Stimulated activated CD4-positive, alpha-beta T cell treated with anti-CD3 and anti-CD28 coated beads, TNF-alpha, amount 100 ng/mL, for 1 hour (primary cell): Measurements from ENCODE around the gene TMEM259.
A peak's percentile ranks its signal among the peaks of the same experiment; 100 is the strongest.

Source experiments
- DNase-seq, 3 donors: peaks; one replicate each; pipeline ENCODE4 v3.0.0-alpha.2; 2020; ENCODE audit warnings: low read depth in 3 of 3, low spot score in 1 of 3

Gene TMEM259

DNA sequence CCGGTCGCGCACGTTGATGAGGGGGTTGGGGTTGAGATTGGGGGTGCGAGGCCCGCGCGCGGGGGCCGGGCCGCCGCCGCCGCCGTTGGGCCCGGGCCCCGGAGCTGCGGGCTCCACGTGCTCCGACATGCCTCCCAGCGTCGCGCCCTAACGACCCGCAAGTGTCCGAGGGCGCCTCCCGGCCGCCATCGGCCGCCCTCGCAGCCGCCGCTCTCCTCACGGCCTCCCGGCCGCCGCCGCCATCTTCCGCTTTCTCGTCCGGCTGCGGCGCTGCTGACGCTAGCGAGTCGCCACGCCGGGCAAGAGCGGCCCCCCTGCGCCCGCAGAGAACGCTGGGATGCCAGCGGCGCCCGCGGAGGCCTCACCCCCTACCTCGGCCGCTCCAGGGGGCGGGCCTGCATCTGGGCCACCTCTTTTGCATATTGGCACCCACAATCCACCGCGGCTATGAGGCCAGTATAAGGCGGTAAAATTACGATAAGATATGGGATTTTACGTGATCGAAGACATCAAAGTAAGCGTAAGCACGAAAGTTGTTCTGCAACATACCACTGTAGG lies at the start of gene TMEM259:
TSS of gene TMEM259 (minus strand) at position 256 of the 558 bp plus-strand sequence. CDS start at position 129, 127 bp downstream.
- peak; percentile 93 to 97 (median 96) for DNase-seq

DNA sequence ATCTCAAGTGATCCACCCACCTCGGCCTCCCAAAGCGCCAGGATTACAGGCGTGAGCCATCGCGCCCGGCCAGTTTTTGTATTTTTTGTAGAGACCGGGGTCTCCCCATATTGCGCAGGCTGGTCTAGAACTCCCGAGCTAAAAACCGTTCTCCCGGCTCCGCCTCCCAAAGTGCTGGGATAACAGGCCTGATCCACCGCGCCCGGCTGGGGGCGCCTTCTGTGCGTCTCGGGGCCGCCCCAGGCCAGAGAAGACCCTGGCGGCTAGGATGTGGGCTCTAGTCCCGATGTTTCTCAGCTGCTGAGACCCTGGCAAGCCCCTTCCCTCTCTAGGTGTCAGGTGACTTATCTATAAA lies 49.6 kb upstream of the TMEM259 start:
- DNase-seq: no peak

DNA sequence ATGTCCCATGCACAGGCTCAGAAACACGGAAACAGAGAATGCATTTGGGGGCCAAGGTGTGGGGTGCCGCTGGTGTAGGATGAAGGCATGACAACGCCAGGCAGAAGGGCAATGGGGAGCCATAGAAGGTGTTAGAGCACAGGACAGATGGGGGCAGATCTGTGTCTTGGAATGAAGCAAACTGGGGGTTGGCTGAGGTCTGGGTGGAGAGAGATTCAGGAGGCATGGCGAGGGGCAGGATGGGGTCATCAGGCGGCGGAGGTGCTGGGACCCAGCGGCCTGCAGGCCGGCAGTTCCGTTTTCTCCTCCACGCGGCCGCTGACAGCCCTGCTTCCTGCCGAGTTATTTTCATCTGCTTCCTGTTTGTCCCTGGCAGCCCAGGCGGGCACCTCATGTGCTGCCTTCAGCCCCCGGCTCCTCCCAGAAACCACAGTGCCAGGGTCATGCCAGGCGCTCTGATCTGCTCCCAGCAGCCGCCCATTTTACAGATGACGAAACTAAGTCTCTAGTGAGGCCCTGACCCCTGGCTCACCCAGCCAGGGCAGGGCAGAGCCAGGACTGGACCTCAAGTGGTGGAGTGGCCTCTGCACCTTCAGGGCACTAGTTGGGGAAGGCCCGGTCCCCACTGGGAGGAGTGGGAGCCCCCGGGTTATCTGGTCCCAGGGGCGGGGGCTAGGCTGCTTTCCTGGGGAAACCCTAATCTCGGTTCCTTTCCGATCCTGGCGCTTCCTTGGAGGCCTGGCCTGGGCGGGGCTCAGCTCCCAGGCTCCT lies 48.3 kb upstream of the TMEM259 start:
- peak in 1 of 3 donors; percentile 47 for DNase-seq

DNA sequence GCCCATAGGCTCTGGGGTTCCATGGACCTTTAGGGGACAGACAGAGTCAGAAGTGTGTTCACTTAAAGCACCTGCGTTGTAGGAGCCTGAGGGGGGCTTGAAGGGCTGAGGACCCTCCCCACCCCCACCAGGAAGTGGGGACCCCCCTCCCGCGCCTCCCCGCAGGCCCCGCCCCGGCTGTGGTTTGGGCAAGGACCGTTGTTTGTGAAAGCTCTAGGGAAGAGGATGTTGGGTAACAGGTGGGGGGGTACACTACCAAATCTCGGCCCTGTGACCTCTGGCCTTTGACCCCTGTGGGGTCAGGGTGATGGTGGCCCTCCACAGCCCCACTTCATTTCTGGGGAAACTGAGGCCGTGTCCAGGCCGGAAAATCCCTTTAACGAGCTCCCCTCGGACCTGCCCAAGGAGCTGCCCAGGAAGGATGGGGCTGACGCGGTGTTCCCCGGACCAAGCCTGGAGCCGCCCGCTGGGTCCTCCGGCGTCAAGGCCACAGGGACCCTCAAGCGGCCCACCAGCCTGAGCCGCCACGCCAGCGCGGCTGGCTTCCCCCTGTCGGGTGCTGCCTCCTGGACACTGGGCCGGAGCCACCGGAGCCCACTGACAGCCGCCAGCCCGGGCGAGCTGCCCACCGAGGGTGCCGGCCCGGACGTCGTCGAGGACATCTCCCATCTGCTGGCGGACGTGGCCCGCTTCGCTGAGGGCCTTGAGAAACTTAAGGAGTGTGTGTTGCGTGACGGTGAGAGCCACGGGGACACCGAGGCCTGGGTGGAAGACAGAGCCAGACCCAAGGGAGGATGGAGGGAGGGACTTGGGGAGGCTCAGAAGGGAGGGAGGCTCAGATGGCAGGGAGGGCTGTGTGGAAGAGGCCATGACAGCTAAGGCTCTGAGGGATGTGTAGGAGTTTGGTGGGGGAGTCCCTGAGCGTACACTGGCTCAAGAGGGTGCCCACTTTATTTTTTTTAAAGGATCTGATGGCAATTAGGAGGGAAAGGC lies 47.4 kb upstream of the TMEM259 start:
- DNase-seq: peak in 1 of 3 donors; percentile 58

DNA sequence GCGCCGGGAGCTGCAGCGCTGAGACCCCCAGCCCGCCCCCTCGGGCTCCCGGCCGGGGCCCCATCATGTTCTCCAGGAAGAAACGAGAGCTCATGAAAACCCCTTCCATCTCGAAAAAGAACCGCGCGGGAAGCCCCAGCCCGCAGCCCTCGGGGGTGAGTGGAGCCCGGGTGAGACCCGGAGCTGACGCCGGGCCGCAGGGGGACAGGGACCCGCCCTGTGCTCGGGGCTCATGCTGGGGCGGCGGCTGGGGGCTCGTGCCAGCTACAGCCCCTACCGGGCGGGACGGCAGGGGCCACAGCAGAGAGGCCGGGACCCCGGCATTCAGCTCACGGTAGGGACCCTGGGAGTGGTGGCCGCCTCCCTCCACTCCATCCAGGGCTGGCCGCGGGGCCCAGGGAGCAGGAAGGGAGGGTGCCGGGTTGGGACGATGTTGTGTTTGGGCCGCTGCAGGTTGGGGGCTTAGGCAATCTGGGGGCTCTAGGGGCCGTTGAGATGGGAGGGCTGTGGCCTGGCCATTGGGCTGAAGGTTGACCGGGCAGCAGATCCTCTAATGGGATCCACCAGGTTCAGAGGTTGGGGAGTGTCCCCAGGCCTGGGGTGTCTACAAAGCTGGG lies 46.5 kb upstream of the TMEM259 start:
- DNase-seq: peak in 1 of 3 donors; percentile 40

DNA sequence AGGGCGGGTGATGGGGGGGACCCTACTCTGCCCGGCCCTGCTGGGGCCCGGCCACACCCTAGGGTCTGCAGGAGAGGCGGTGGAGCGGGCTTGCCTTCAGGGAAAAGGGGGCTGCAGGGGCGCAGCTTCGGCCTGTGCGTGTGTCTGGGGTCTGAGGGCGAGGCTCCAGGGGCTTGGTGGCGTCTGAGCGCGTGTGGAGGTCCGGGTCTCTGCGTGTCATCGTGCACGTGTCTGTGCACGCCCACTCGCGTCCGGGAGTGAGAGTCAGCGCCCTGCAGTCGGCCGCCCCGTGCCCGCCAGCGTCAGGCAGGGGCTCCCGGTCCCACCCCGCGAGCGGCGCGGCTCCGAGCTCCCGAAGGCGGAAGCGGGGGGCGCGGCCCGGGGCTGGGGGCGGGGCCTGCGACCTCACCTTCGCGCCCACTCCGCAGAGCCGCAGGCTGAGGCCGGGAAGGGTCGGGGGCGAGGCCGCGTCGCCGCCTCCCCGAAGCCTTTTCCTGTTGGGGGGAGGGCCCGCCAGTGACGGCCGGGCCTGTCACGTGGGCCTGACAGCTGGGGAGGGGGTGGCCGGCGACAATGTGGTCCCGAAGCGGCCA lies 45.9 kb upstream of the TMEM259 start, which contains the start of gene ARHGAP45:
TSS of gene ARHGAP45 (plus strand) at position 420 of the 593 bp plus-strand sequence. CDS start 239 bp downstream, outside the sequence.
- DNase-seq: peak; percentile 64 to 73 (median 72)

DNA sequence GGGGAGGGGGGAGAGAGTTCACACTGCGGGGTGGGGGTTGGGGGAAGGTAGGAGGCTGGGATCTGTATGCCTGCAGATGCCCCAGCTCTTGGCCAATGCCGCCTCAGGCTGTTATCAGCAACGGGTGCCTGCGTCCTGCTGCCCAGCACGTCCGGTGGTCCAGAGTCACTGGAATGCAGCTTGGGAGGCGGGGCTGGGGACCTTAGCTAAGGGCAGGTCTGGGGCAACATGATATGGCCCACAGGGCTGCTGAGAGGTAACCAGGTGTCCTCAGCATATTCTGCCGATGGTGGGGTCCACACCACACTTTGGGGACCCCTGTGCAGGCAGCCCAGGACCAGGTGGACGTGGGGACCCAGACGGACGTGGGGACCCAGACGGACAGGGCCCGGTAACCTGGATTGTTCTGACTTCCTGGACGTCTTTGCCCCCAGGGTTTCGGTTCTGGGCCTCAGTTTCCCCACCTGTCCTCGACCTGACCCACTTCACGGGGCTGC lies 45.4 kb upstream of the TMEM259 start:
- no peak for DNase-seq

DNA sequence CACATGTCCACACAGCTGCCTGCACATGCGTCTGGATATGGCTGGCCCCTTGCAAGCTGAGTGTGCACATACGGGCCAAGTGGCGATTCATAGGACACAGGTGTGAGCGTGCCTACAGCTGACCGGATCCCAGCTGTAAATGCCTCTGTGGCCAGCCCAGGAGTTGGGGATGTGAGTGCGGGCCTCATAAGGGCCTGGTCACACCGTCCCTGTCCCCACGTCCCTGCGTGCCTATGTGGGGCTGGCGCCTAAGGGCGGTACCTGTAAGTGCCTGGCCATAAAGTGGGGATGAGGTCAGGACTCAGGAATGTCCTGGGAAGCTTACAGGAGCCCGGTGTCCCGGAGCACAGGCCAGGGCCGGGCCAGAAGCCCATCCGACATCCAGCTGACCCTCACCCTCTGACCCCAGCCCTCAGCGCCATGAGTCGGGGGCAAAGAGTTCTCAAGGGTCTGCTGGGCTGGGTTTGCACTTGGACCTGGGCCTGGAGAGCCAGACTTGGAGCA lies 44.7 kb upstream of the TMEM259 start:
- DNase-seq: no peak

DNA sequence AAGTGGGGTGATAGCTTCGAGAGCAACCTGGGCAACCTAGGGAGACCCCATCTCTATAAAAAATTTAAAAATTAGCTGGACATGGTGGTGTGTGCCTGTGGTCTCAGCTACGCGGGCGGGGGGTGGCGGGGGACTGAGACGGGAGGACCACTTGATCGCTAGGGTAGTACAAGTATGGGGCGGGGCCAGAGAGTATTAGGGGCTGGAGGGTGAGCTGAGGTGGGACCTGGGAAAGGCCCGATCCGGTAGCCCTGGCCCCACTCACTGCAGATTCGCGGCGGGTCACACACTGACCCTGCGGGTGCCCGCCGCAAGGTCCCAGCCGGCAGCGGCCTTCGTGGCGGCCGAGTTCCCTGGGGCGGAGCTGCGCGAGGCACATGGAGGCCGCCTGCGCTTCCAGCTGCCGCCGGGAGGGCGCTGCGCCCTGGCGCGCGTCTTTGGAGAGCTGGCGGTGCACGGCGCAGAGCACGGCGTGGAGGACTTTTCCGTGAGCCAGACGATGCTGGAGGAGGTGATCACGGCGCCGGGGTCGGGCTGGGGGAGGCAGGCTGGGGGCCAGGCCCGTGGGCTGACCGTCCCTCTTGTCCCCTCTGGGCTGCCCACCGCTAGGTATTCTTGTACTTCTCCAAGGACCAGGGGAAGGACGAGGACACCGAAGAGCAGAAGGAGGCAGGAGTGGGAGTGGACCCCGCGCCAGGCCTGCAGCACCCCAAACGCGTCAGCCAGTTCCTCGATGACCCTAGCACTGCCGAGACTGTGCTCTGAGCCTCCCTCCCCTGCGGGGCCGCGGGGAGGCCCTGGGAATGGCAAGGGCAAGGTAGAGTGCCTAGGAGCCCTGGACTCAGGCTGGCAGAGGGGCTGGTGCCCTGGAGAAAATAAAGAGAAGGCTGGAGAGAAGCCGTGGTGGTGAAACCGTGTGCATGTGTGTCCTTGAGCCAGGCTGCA lies 44.0 kb upstream of the TMEM259 start:
- DNase-seq: peak in 2 of 3 donors; percentile 58 to 64

DNA sequence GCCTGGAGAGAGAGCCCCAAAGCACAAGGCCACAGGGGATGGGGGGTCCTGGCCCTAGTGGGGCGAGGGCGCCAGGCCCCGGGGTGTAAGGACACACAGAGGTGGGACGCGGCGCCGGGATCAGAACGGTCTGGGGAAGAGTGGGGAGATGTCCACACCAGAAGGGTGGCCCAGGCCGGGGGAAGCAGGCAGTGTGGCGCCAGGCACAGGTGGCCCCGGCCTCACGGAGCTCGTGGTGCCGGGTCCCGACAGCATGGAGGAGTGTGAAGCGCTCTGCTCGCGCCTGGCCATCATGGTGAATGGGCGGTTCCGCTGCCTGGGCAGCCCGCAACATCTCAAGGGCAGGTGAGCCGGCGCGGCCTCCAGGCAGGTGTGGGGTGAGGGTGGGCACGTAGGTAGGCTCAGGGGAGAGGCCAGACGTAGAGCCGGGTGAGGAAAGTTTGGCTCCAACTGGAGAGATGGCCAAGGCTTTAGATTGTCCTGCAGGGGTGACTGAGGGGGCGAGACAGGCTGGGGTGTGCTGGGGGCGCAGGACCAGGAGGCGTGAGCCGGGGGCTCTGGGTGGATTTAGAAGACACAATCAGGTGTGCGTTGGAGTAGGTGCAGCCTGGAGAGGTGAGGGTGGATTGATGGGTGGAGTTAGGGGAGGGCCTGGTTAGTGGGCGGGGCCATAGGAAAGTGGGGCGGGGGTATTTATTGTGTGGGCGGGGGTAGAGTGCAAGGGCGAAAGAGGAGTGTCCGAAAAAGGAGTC lies 43.2 kb upstream of the TMEM259 start:
- no peak for DNase-seq

DNA sequence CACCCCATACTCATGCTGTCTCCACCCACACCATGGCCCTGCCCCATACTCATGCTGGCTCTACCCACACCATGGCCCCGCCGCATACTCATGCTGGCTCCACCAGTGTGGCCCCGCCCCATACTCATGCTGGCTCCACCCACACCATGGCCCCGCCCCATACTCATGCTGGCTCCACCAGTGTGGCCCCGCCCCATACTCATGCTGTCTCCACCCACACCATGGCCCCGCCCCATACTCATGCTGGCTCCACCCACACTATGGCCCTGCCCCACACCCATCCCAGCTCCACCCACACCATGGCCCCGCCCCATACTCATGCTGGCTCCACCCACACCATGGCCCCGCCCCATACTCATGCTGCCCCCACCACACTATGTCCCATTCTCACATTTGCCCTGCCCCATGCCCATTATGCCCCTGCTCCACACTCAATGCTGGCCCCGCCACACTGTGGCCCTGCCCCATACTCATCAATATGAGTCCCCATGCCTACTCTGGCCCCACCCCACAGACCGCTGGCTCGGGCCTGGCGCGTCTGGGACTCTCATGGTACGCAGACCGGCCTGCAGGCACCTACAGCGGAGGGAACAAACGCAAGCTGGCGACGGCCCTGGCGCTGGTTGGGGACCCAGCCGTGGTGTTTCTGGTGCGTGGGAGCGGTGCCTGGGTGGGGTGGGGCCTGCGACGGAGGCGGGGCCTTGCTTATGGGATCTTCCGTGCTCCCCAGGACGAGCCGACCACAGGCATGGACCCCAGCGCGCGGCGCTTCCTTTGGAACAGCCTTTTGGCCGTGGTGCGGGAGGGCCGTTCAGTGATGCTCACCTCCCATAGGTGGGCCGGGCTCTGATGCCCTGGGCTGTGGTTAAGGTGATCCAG lies 42.3 kb upstream of the TMEM259 start:
- no peak for DNase-seq

DNA sequence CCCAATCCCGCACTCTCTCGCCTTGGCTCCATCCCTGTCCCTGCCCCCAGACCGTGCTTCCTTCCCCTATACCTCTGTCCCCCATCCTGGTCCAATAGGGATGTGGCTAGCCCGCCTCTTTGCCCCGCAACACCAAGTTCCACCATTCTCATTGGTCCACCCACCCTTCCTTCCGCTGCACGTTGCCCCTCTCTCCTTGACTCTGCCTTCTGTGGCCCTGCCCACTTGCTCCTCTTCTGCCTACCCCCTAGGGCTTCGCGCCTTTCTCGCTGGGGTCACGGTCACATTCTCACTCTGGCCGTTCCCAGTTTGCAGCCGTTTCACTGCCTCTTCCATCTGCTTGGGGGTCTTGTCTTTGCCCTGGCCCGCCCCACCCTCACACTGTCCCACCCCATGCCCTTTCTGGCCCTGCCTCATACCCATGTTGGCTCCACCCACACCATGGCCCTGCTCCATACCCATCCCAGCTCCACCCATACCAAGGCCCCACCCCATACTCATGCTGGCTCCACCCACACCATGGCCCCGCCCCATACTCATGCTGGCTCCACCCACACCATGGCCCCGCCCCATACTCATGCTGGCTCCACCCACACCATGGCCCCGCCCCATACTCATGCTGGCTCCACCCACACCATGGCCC lies 41.6 kb upstream of the TMEM259 start:
- DNase-seq: no peak

DNA sequence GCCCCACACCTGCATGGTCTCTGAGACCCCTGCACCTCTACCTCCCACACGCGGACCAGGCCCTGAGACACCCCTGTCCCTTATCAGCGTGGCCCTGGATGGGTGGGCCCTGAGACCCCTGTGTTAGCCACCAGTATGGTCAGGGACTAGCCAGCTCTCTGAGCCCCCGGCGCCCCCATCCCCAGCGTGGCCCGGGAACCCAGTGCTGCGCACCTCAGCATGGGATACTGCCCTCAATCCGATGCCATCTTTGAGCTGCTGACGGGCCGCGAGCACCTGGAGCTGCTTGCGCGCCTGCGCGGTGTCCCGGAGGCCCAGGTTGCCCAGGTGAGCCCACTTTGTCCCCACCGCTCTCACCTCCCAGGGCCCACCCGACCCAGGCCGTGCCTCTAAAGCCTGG lies 41.1 kb upstream of the TMEM259 start:
- DNase-seq: no peak

DNA sequence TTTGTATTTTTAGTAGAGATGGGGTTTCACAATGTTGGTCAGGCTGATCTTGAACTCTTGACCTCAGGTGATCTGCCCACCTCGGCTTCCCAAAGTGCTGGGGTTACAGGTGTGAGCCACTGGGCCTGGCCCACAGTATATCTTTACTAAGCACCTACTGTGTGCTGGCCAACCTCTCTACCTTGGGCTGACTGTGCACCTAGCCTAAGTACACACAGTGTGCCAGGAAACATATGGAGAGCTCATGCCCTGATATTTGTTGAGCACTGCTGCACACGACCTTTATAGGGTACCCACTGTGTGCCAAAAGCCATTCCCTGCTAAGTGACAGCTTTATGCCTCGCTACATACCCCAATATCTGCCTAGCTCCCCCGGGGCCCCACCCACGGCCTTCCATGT lies 39.8 kb upstream of the TMEM259 start:
- DNase-seq: no peak

DNA sequence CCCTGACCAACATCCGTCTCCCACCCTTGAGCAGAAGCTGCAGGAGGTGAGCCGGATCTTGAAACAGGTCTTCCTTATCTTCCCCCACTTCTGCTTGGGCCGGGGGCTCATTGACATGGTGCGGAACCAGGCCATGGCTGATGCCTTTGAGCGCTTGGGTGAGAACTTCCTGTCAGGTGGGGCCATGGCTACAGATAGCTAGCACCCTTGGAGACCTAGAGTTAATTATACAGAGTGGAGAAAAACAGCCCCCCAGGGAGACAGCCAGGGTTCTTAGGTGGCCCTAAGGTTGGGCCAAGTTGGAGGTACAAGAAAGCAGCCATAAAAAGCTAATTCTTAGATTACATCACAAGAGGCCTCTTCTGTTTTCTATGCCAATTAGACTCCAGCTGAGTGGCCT lies 37.2 kb upstream of the TMEM259 start:
- DNase-seq: no peak

DNA sequence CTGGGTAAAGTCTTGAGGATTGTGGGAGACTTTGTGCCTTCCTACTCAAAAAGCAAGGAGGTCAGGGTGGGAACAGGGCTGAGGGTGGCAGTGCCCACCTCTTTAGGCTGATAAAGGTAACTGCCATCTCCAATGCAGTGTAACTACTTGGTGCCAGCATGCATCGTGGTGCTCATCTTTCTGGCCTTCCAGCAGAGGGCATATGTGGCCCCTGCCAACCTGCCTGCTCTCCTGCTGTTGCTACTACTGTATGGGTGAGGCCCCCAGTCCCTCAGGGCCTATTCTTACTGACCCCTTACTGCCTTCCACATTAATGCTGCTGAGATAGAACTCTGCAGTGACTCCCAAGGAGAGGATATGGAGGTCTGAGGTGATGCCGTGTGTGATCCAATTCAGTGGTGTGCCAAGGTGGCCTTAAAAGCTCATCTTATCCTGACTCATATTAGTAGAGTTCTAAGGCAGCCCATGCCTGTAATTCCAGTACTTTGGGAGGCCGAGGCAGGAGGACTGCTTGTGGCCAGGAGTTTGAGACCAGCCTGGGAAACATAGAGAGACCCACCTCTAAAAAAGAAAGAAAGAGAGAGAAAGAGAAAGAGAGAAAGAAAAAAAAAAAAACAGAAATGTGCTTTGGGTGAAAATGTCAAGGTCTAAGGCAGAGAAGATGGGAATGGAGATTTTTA lies 36.4 kb upstream of the TMEM259 start:
- DNase-seq: no peak
